A204.1 (cell line): Measurements from ENCODE around the gene FIGNL2.

Source experiments
- FAIRE-seq: peaks from 2 replicates; lab custom pipeline; 2012; peaks lifted over from hg19 to GRCh38; lab: Jason Lieb, UNC

The FIGNL2 gene

DNA sequence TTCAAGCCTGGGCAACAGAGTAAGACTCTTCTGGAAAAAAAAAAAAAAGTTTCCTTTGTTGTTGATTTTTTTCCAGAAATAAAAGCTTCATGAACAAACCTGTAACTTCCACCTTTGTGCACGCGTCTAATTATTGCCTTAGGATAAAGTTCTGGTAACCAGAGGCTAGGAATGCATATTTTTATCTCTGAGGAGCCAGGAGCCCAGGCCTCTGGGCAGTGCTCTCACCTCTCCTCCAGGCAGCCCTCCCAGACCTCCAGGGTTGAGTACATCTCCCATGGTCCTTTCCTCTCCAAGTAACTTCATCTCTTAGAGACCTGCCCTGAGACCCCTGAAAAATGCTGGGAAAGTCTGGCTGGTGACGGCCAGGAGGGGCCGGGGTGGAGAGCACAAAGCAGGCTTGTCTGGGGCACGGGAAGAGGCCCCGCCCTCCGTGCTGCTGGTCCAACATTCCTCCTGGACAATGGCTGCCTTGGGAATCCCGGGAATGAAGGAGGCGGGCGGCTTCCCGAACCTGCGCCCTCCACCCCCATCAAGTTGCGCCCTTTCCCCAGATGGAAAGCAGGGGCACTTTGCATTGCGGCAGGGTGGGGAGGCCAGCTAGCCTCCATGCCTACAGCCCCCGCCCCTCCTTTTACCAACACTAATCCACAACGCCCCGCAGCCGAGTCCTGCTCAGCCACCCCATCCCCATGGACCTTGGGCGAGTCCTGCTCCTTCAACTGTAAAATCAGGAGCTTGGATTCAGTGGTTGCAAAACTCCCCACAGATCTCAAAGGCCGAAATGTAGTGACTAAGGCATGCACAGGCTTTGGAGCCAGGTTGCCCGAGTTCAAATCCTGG is 7.3 kb upstream of the FIGNL2 start:
- no peak for FAIRE-seq

DNA sequence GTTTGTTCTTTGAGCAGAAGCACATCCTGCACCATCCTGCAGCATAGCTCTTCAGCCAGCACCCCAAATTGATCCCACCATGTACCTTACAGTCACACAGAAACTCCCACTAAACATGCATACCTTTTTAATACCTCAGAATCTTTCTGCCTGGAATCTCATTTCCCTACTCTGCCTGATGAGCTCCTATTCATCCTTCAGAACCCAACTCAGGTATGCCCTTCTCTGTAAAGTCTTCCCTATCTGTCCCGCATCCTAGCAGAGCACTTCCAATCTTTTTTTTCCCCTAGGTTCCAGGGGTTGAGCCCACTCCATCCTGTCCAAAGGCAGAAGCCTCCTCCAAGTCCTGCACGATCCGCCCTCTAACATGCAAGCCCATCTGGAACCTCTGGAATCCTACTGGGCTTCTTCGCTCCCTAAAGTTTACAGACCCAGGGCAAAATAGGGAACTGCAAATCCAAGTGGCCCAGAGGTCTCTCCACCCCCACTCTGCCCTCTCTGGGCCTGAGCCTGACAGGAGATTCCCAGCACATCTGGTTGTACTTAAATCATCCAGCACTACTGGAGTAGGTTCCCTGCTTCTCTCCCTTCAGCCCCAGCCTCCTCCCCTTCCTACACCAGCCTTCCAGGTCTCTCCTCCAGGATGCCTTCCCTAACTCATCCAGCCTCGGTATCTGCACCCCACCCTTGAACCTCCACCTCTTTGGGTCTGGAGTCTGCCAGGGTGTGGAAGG is 4.1 kb upstream of the FIGNL2 start:
- no peak for FAIRE-seq

DNA sequence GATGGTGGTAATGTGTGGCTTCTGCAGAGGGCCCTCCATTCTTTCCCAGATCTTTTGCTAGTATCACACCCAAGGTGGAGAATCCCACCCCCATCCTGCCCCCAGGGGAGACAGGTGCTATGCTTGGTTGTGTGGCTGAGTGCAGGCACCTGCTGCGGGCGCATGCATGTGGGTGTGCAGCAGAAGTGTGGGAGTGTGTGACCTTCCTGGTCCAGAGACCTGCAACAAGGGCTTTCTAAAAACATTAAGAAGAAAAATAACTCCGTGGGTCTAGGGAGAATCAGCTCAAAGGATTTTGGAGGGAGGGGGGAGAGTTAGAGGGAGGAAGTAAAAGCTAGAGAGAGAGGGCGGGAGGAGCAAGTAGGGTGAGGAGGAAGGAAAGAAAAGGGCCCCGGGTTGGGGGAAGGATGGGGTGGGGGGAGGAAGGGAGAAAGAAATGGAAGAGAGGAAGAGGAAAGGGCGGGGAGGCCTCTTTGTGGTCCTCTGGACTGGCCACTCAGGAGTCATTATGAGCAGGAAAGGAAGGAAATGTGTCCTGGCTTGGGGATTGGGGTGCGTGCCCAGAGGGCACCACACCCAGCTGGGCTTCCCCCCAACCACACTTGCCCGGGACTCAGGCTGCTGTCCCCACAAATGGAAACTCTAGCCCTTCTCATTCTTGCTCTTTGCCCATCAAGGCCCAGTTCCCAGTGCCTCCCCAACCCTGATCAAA is 3.1 kb upstream of the FIGNL2 start:
- no peak for FAIRE-seq

DNA sequence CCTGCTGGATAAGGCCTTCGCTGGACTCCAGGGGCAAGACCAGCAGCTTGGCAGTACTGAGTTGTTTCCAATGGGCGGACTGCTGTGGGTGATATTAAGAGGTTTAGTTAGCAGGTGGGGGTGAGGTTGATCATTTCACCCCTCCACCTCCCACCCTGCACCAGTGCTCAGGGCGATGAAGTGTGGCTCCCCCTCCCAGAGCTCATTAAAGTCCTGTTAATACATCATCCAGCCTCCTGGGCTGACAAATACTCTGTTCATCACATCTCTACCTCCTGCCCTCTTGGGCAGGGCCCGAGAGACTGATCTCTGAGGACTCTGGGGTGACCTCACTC is 2.4 kb upstream of the FIGNL2 start:
- FAIRE-seq, result no peak

DNA sequence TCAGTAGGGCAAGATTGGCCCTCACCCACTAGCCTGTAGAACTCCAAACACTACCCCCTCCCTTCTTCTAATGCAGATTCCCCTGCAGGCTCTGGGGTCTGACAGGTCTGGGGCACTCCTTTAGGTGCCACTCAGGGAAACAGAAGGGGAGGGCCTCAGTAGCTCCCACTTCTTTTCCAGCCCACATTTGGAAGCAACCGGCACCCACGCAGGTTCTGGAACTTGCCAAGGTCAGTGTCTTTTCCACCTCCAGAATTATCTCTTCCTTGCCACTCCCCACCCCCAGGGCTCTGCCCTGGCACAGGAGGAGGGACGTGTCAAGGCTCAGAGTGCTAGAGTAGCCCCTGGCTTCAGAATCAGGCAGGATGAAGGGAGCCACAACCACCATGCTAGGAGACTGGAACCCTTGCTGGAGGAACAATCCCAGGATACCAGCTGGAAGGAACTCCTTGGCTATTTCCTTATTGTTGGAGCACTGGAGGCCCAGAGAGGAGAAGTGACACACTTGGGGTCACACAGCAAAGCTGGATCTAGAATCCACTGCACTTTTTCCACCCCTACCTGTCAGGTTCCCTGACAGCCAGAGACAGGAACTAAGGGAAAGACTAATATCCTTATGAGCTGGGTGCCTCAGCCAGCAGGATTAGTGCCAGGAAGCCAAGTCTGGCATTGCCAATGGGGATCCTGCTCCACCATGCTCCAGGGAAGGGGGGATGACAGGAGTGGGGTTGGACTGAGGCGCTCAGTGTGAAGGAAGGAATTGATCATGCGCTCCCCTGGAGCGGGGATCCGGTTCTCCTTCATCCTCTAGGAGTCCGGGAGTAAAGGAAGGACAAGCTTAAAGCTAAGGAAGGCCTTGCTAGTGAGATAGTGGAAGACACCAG is 1.8 kb upstream of the FIGNL2 start:
- no peak for FAIRE-seq

DNA sequence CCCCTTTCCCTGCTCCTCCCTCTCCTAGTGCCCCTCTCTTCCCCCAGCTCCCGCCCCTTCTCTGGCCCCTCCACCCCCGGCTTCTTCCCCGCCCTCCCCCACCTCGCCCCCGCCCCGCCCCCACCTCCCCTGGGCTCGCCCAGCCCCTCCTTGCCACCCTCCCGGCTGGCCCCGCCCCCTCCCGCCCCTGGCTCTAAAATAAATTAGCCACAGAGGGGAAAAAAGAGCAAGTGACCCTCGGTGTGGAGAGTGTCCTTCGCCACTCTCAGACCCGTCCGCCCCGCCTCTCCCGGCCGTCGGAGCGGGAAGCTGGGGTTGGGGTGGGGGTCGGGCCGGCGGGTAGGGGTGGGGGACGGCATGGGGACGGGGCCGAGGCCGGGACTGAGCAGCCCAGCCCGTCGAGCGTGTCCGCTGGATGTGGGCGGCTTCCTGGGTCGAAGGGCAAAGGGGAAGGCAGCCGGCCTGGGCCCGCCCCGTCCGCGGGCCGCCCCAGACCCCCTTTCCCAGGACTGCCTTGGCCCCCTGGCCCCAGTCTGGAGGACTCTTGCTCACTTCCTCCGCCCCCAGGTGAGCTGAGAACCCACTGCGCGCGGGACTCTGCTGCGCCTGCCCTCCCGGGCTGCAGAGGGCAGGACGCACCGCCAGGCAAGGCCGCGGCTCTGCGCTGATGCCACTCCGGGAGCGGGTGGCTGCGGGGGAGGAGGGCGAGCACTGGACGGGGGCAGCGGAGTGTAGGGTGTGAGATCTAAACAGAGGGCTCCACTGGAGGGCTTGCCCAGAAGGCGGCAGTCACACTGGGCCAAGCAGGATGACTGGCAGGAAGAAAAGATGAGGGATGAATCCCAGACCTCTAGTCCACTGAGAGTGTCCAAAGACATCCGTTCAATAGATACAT is 570 bp upstream of the FIGNL2 start:
- no peak for FAIRE-seq

DNA sequence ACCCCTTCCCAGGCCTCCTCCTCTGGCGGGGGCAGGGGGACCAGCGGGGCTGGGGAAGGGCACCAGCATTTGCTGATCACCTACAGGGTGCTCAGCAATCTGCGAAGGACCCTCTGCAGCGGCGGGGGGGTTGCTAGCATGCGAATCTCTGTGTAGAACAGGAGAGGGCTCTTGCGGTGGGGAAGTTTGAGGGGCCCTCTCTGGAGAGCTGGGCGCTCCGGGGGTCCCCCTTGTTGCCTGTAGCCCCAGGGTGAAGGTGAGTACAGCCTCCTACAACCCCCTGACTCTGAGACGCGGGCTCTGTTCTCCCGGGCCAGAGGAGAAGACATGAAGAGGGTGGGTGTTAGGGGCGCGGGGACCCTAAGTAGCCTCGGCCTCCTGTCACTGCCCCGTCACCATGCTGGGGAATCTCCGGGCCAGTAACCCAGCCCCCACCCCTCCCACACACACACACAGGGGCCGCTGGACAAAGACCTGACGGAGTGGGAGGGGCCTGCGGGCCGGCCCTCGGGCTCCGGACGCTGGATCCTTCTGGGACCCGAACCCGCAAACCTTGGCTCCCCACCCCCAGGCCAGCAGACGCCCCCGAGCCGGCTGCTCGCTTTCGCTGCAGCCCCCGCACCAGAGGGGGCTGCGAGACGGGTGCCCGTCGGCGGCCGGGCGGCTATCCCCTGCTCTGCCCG is 734 bp downstream of the FIGNL2 start:
- FAIRE-seq, result no peak

DNA sequence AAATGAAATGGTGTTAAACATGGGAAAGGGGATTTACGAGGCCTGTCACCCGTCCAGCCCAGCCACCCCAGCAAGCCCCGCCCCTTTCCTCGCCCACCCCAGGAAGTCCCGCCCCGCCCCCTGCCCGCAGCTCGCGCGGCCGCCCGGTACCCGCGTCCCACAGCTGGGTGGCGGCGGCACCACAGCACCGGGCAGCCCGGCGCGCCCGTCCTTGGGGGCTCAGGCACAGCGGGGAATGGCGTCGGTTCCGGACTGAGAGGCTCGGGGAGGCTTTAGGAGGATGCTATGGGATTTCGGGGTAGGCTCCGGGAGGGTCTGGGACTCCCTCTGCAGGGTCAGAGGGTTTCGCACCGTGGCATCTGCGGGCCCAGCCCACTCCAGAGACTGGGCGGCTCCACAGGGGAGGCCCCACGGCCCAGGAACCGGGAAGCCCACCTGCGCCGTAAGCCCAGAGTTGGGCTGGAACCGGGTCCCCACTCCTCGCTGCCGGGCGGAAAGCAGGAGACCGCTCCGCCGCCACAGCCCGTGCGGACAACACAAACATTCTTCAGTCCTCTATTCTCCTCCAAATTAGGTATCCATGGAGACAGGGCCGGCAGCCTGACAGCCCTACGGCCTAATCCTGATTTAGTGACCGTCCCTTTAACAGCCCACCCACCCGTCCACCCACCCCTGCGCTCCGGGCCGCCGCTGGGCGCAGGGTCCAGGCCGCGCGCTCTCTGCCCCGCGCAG is 1.4 kb downstream of the FIGNL2 start:
- no peak for FAIRE-seq

DNA sequence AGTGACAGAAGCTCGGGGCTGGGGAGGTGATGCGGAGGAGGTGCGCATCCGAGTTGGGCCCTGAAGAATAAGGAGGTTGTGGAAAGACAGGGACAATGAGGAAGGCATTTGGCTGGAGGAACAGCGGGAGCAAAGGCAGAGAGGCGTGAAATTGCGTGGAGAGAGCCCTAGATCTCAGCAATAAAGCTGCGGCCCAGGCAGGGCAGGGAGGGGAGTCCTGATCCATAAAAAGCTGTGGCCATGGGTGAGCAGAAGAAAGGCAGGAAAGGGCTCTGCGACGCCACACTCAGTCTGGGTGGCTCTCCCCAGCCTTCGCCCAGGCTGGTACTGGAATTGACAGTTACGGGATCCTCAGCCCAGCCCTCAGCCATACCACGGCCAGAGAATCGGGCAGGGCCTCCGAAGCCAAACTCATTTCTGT is 2.2 kb downstream of the FIGNL2 start:
- no peak for FAIRE-seq

DNA sequence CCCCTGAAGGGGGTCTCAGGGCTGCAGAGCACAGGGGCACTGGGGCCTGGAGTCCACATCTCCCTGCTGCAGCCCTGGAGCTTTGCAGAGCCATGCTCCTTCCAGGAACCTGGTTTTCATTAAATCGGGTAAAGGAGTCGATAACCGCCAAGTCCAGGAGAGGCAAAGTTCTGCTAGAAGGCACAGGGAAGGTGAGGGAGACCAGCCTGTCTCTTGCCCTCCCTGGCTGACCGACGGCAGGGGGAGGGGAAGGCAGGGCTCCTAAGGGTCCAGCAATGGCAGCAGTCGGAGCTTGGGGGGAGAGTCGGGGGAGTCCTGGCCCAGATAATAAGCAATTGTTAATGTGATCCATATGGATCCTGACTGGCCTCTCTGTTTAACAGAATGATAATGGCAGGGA is 3.0 kb downstream of the FIGNL2 start:
- no peak for FAIRE-seq

DNA sequence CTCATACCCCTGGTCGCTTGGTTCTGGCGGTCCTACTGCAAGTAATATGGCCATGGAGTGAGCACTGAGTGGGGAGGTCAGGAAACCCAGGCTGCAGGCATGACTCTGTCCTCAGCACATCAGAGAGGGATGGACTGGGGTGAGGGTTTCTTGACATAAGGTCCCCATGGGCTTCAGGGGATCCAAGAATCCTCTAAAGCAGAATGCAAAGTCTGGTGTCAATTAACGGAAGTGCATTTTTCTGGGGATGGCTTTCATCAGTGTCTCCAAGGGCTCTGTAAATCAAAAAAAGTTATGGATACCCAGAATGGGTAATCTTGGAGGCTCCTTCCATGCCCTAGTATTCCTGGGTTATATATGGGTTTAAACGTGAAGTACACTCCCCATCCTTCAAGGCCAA is 3.7 kb downstream of the FIGNL2 start:
- FAIRE-seq, result no peak

DNA sequence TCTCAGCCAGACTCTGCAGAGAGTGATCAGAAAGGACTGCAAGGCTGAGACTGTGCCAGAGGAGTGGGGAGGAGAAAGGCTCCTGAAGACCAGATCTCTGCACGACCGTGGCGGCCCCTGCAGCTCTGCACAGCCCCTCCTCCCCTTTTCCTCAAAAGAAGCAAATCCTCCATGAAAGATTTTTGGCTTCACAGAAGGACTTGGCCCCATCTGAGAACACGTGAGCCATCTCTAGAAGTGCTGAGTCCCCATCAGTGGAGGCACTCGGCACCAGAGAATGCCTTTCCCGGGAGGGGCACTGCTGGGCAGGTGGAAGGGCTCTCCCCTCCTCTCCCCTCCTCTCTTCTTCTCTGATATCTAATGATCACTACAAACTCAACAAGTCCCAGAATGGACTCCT is 6.8 kb downstream of the FIGNL2 start:
- no peak for FAIRE-seq

DNA sequence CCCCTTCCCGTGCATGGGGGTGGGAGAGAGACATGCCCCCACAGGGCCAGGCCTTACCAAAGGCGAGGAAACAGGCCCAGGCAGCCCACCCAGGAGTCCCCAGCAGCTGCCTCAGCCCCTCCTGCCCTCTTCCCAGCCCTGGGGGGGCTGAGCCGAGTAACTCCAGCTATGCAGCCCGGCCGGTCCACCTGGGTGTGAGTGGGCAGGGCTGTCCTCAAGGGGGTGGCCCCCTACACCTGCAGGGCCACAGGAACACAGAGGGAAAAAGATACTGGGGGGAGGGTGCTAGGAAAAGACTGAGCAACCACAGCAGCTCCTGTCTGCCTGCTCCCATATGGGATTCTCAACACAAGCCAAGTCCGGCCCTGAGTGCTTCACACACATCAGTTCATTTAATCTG is 7.6 kb downstream of the FIGNL2 start:
- no peak for FAIRE-seq

DNA sequence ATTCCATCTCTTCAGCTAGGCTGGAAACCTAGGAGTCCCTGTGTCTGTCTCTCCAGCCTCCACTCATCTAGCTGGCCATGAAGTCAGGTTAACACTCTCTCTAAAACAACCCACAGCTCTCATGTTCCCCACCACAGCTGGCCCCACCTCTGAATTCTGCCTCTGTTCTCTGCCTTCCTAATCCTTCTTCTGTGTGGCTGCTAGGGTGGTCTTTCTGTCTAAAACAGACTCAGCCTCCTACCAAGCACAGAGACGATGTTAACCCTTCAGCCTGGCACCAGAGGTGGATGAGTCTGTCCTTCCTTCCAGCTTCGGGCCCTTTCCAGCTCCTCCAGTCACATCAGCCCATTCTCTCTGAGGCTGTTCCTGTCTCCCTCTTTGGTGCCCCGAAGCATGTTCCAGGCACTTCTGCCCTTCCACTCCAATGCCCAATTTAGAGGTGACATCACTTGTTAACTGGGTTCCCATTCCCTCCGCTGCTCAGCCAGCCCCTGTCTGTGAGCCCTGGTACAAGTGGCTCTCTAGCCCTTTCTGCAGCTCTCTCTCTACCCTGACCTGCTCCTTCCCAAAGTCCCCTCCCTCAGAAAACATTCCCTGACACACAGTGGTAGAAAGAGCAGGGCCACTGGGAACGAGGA is 9.1 kb downstream of the FIGNL2 start:
- FAIRE-seq, result no peak

DNA sequence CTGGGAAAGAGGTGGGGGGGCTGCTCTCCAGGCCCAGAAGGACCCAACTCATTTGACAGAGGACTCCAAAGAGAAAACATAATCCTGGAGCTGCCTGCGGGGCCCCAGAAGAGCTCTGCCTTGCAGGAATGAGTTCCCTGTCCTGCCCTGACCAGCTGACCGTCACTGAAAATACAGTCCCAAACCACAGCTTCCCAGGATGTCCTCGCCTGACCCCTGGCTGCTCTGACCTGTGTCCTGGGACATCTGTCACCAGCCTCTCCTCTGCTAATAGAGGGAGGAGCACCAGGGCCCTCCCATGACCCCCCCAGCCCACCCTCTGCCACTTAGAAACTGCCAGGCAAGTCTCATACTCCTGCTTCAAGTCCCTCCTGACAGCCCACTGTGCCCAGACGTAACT is 9.8 kb downstream of the FIGNL2 start:
- FAIRE-seq, result no peak

DNA sequence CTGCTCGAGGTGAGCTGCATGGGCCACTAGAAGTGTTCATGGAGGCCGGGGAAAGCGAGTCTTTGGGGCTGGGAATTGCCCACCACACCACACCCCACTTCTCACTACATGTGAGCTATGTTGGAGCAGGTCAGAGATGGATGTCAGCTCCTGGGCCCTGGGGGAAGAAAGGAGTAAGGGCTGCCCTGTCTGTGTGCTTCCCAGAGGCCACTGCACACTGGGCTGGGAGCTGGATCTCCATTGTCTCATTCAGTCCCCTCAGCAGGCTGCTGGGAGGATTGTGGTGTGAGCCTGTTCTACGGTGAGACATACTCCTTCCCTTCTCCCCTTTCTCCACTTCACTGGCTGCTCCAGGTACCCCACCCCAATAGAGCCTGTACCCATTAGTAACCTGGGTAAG is 10.5 kb downstream of the FIGNL2 start:
- FAIRE-seq, result no peak

DNA sequence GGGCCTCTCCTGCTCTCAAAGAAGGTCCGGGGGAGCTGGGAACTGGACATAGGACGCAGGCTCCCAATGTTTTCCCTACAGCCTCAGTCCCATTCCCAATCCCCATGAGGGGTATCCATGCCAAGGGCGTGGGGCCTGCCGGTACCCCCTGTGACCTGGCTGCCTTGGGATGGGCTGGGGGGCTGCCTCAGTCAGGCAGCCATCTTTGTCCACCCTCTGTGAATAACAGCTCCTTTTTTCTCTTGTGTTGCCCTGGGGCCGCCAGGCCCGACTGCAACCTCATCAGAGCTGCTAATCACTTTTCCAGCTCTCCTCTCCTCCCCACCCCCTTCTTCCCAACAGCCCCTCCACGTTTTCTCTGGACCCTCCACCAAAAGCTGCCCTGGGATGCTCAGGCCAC is 11.2 kb downstream of the FIGNL2 start:
- FAIRE-seq, result no peak

DNA sequence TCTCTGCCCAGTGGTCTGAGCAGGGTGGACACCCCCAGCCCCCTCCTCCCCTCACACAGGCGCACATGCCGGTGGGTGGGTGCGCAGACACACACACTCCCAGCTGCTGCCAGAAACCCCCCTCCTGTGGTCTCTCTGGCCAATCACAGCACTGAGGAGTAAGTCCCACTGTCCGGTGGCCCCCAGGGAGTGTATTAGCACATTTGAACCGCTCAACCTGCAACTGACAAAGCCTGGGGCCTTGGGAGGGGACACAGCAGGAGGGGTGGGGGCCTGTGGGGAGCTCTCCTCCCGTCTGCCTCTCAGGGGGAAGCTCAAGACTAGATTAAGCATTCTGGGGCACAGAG is 11.7 kb downstream of the FIGNL2 start:
- no peak for FAIRE-seq

DNA sequence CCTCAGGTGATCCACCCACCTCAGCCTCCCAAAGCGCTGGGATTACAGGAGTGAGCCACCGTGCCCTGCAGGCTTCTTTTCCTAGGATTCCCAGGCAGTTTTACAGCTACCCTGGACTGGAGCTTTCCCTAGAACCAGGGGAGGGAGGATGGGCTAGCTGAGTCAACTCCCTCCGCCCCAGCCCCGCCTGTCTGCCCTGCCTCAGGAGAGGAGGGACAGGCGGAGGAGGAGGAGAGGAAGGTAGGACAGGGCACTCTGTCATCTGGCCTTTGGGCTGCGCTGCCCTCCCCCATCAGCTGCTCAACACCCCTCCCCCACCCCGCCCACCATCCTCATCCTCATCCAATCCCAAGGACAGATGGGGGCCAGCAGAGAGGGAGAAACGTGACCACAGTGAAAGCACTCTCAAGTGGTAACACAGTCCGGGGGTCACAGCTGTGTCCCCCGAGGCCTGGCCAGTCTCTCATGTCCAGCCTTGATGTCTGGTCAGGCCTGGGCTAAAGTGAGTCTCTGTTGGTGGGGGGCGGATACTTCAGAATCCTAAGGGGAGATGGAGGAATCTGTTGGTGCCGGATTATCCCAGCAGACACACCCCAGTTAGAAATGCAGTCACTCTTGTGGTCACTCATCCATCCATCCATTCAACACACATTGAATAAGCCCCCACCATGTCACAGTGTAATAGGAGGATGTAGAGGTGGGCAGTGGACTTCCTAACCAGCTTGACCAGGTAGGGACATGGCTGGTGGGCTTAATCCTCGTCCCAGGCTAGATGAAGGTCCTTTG is 12.3 kb downstream of the FIGNL2 start:
- no peak for FAIRE-seq
